Activated naive CD8-positive, alpha-beta T cell treated with anti-CD3 and anti-CD28 coated beads for 36 hours (primary cell): ENCODE results near the gene SLC24A4. TPM values are rescaled to one million over a fixed set of nuclear protein-coding genes. Genes with fewer than 3 reads are reported as not detected.

Experiments
- DNase-seq: peaks from one replicate; pipeline ENCODE4 v3.0.0; 2021
- H3K27ac Mint-ChIP-seq: one replicate; pipeline ENCODE4 v1.8.0; 2022; ENCODE audit warnings: mild to moderate bottlenecking, moderate library complexity, mixed read lengths
- H3K27me3 Mint-ChIP-seq: one replicate; pipeline ENCODE4 v1.8.0; 2022; ENCODE audit warnings: mild to moderate bottlenecking, mixed read lengths
- H3K36me3 Mint-ChIP-seq: one replicate; pipeline ENCODE4 v1.8.0; 2021; ENCODE audit warnings: mild to moderate bottlenecking, mixed read lengths
- H3K4me1 Mint-ChIP-seq: one replicate; pipeline ENCODE4 v1.8.0; 2021; ENCODE audit warnings: mixed read lengths
- H3K4me3 Mint-ChIP-seq: one replicate; pipeline ENCODE4 v1.8.0; 2022; ENCODE audit warnings: mild to moderate bottlenecking, moderate library complexity, mixed read lengths
- H3K9me3 Mint-ChIP-seq: one replicate; pipeline ENCODE4 v1.8.0; 2022; ENCODE audit warnings: mixed read lengths
- total RNA-seq, 2 experiments: library from RNA; stranded (reverse); gene quantifications; one replicate each; pipeline ENCODE4 v1.2.3, GENCODE V29; 2021

The SLC24A4 gene
- total RNA-seq, 2 experiments from 2014 or later: 0.06 to 0.08 TPM

DNA sequence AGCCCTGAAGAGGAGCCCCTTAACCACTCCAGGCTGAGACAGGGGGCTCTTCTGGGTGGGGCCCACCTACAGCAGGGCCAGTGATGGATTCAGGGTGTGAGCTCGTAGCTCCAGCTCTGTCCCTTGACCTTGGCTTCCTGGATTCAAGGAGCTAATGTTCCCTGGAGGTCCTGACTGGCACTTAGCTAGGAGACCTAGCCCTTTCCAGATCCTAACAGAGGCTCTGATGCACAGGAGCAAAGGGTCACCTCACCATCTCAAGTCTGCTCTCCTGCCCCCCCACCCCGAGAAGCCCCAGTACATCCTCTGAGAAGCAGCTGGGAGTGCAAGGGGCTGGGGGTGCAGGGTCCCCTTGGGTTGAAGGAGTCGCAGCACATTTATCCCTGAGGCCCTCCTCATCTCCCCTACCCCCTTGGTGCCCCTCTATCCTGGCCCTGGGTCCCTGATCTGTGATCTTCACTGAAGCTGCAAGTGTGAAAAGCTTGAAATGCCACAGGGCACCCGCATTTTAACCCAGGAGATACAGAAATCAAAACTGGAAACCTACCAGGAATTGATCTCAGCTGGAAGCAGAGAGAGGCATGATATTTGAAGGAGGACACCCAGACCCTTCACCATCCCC lies 193.5 kb downstream of the SLC24A4 start:
- Mint-ChIP-seq H3K4me3 (peak overlapping the region; percentile 83), H3K36me3 (peaks cover 40% of the 10 kb centered on the region), H3K9me3 (peaks cover 5% of the 10 kb centered on the region), H3K4me1 (peaks cover 53% of the 10 kb centered on the region), H3K27me3 (no peaks in the 10 kb centered on the region), H3K27ac (peak overlapping the region; percentile 95)
- DNase-seq: no peak

GRCh38 chr14:92516966-92517506 lies 194.1 kb downstream of the SLC24A4 start:
- Mint-ChIP-seq H3K36me3 (peaks cover 46% of the 10 kb centered on the region), H3K4me3 (peak overlapping the region; percentile 64), H3K27me3 (no peaks in the 10 kb centered on the region), H3K4me1 (peaks cover 58% of the 10 kb centered on the region), H3K27ac (peak overlapping the region; percentile 95), H3K9me3 (peaks cover 6% of the 10 kb centered on the region)
- peak; percentile 64 for DNase-seq

- peak overlapping the region; percentile 21 for H3K27ac Mint-ChIP-seq
- H3K27me3 Mint-ChIP-seq: no peaks in the 10 kb centered on the region
- DNase-seq: no peak
- peaks cover 6% of the 10 kb centered on the region for H3K9me3 Mint-ChIP-seq
- peaks cover 57% of the 10 kb centered on the region for H3K4me1 Mint-ChIP-seq
- H3K36me3 Mint-ChIP-seq: peaks cover 53% of the 10 kb centered on the region
- H3K4me3 Mint-ChIP-seq: no peak overlapping the region
Measured at GRCh38 chr14:92517761-92518160, 194.8 kb downstream of the SLC24A4 start.

DNA sequence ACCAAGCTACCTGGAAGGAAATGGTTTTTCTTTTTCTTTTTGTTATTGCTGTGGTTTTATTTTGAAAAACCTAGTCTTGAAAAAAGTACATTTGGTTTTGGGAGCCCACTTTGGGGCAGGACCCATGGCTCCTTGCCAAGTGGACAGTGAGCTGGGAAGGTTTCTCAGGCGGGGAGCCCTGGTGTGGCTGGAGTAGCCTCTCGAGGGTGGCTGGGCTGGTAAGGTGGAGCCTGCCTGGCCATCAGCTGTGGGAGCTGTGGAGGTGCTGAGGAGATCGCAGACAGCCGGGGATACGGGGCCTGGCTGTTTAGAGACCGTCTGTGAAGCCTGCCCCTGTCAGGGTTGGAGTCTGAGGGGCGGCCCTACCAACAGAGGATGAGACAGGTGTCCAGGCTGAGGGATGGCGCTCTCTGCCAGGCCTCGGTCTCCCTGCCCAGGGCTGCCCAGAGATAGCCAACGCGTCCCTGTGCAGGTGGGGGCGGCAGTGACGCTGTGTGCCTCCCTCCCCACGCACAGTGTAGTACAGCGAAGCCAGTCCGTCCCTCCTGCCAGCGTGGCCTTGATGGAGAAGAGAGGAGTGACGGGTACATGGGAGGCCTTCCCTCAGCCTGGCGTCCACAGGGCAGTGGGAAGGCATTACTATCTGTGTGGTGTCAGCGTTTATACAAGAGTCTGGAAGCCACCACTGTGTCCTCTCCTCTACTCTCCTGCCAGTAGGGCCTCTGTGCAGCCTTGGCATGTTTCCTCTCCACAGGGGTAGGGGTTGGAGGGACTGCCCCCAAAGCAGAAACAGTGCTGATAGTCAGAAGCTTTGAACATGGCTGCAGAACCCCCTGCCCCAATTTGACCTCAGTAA lies 196.5 kb downstream of the SLC24A4 start:
- Mint-ChIP-seq H3K36me3 (peaks cover 53% of the 10 kb centered on the region), H3K27me3 (no peaks in the 10 kb centered on the region), H3K4me1 (peaks cover 62% of the 10 kb centered on the region), H3K9me3 (peaks cover 6% of the 10 kb centered on the region), H3K27ac (peak overlapping the region; percentile 46), H3K4me3 (no peak overlapping the region)
- no peak for DNase-seq

DNA sequence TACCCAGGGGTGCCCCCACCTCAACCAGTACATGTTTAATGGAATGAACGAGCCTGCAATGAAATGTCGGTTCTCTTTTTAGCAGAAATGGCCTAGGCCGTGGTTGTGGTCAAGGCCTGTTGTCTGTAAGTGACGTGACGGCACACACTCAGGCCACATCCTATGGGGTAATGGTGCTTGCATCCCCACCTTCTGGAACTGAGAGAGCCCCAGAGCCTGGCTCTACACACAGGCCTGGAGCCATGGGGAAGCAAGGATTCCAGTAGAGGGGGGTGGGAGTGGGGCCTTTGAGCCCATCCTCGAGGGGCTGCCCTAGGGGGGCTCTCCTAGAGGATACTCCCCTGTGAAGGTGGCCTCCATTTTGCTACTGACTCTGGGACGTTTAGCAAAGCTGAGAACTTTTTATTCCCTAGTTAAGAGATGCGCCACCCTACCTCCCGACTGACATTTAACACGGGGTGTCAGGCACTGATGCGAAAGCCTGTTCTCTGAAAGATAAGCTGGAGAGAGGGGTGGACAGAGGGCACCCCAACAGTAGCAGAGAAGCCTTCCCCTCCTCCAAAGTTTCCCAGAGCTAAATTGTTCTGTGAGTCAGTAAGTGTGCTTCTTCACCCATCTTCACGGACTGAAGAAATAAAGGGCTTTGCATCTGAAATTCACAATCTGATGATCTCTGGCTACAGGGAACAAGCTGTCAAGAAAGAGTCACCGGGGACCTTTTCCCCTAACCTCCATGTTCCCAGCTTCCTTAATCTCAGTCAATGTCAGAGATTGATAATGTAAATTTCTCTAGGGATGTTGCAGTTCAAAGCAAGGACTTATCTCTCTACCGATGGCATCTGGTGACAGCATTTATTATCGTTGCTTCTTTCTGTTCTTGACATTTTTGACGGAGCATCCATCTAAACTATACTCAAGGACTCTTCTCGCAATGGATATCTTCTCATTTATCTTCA lies 197.4 kb downstream of the SLC24A4 start:
- Mint-ChIP-seq H3K4me1 (peaks cover 69% of the 10 kb centered on the region), H3K36me3 (peaks cover 53% of the 10 kb centered on the region), H3K9me3 (peaks cover 6% of the 10 kb centered on the region), H3K27ac (peak overlapping the region; percentile 46), H3K27me3 (no peaks in the 10 kb centered on the region), H3K4me3 (no peak overlapping the region)
- no peak for DNase-seq

DNA sequence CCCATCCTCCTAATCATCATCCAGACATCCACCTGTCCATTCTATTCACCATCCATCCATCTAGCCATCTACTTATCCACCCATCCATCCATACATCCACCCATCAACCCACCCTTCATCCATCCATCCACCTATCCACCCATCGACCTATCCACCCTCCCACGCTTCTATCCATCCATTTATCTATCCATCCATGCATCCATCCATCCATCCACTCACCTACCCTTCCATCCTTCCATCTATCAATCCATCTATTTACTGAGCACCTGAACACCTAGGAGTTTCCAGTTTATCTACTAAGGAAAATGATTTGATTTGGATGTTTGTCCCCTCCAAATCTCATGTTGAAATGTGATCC lies 198.1 kb downstream of the SLC24A4 start:
- Mint-ChIP-seq H3K27ac (no peak overlapping the region), H3K4me3 (no peak overlapping the region), H3K9me3 (peaks cover 6% of the 10 kb centered on the region), H3K4me1 (peaks cover 65% of the 10 kb centered on the region), H3K27me3 (no peaks in the 10 kb centered on the region), H3K36me3 (peaks cover 50% of the 10 kb centered on the region)
- DNase-seq: no peak

GRCh38 chr14:92523752-92524151 lies 200.8 kb downstream of the SLC24A4 start:
- Mint-ChIP-seq H3K36me3 (peaks cover 42% of the 10 kb centered on the region), H3K27ac (no peak overlapping the region), H3K27me3 (no peaks in the 10 kb centered on the region), H3K4me1 (peaks cover 53% of the 10 kb centered on the region), H3K4me3 (no peak overlapping the region), H3K9me3 (peaks cover 6% of the 10 kb centered on the region)
- DNase-seq: no peak

DNA sequence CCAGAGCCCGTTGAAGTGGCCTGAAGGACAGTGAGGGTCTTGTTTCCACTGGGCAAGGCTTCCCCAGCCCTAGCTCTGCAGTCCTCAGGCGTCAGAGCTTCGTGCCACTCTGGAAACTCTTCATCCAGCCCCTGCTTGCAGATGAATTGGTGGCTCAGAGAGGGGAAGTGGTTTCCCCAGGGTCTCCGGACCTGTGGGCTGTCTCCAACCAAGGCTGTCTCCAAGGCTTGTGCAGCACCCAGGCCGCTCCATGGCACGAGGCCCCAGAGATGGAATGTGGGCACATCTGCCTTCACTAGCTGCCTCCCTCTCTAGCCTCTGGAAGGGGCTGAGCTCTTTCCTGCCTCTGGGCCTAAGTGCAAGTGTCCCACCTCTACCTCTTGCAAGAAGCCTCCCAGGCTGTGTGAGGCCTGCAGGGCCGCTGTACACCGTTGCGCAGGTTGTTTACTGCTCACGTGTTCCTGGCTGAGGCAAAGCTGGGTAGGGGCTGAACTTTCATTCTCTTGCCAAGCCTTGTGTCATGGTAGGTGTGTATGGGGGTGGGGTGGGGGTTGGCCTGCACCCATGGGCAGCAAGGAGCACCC lies 201.7 kb downstream of the SLC24A4 start:
- H3K27me3 Mint-ChIP-seq: no peaks in the 10 kb centered on the region
- peaks cover 44% of the 10 kb centered on the region for H3K36me3 Mint-ChIP-seq
- H3K9me3 Mint-ChIP-seq: peaks cover 6% of the 10 kb centered on the region
- H3K4me1 Mint-ChIP-seq: peaks cover 54% of the 10 kb centered on the region
- no peak for DNase-seq
- H3K4me3 Mint-ChIP-seq: no peak overlapping the region
- no peak overlapping the region for H3K27ac Mint-ChIP-seq

- Mint-ChIP-seq H3K27me3 (no peaks in the 10 kb centered on the region), H3K4me1 (peaks cover 58% of the 10 kb centered on the region), H3K4me3 (no peak overlapping the region), H3K27ac (no peak overlapping the region), H3K36me3 (peaks cover 42% of the 10 kb centered on the region), H3K9me3 (peaks cover 6% of the 10 kb centered on the region)
- DNase-seq: no peak
Measured at GRCh38 chr14:92525322-92526095, 202.5 kb downstream of the SLC24A4 start.

GRCh38 chr14:92527721-92528120 lies 204.8 kb downstream of the SLC24A4 start:
- peaks cover 68% of the 10 kb centered on the region for H3K4me1 Mint-ChIP-seq
- H3K27ac Mint-ChIP-seq: peak overlapping the region; percentile 77
- H3K27me3 Mint-ChIP-seq: no peaks in the 10 kb centered on the region
- H3K36me3 Mint-ChIP-seq: peaks cover 32% of the 10 kb centered on the region
- H3K4me3 Mint-ChIP-seq: no peak overlapping the region
- H3K9me3 Mint-ChIP-seq: peaks cover 2% of the 10 kb centered on the region
- no peak for DNase-seq

DNA sequence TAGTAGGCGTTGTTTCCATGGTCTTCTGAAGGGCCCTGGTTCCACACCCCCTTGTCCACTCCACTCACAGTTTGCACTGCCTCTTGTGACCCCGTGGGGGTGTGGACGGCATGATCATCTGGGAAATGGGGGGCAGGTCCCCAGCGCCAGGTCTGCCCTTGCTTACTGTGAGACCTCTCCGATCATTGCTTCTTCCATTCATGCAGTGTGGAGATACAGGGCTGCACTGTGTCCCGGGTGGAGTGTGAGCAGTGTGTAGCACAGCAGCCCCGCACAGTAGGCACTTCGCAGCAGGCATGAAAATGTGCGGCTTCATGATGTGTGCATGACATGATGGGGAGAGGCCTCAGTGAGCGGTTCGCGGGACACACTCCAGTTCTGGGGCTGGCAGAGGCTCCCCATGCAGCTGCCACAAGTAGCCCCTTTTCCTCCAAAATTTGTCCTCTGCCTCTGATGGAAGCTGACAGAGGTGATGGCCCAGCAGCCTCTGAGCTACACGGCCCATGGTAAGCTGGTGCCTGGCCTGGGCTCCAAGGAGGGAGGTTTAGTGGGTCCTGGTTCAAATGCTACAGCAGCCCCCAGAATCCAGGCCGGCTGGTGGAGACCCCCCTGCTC lies 205.6 kb downstream of the SLC24A4 start:
- Mint-ChIP-seq H3K4me3 (no peak overlapping the region), H3K27me3 (no peaks in the 10 kb centered on the region), H3K27ac (peak overlapping the region; percentile 86), H3K36me3 (peaks cover 39% of the 10 kb centered on the region), H3K9me3 (peaks cover 2% of the 10 kb centered on the region), H3K4me1 (peaks cover 74% of the 10 kb centered on the region)
- DNase-seq: no peak

DNA sequence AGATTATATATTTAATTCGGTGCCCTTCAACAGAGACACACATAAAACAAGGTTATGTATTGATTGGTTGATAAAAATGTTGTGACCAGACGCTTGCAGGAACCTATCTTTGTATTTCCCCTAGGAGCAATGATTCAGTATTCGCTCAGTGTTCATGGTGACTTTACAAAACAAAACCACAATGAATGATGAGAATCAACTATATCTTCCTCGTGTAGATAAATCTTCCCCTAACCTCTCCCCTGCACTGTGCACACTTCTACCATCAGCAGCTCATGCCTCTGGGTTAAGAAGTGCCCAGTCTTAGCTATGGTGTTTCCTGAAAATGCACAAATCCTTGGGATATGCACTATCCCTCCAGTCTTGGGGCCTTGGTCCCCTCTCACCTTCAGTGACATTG lies 206.9 kb downstream of the SLC24A4 start:
- Mint-ChIP-seq H3K4me1 (peaks cover 75% of the 10 kb centered on the region), H3K36me3 (peaks cover 40% of the 10 kb centered on the region), H3K27ac (peak overlapping the region; percentile 86), H3K9me3 (peaks cover 2% of the 10 kb centered on the region), H3K4me3 (no peak overlapping the region), H3K27me3 (no peaks in the 10 kb centered on the region)
- no peak for DNase-seq

- no peaks in the 10 kb centered on the region for H3K27me3 Mint-ChIP-seq
- peaks cover 47% of the 10 kb centered on the region for H3K36me3 Mint-ChIP-seq
- DNase-seq: peak; percentile 88
- H3K9me3 Mint-ChIP-seq: peaks cover 2% of the 10 kb centered on the region
- peaks cover 84% of the 10 kb centered on the region for H3K4me1 Mint-ChIP-seq
- peak overlapping the region; percentile 100 for H3K27ac Mint-ChIP-seq
- peak overlapping the region; percentile 78 for H3K4me3 Mint-ChIP-seq
Measured at GRCh38 chr14:92531106-92531873, 208.3 kb downstream of the SLC24A4 start.
